Kidney (tissue), 14 donors: ENCODE data around the gene PGBD5. TPM values are rescaled to one million over a fixed set of nuclear protein-coding genes. Genes with fewer than 3 reads are reported as not detected.
A peak's percentile ranks its signal among the peaks of the same experiment; 100 is the strongest.
"Not testable (repeated sequence)": the region's sequence is repeated elsewhere in the genome, so short reads cannot be mapped to it uniquely, and the experiment has no call there.

ENCODE experiments used
- DNase-seq, 5 donors: peaks; one replicate each; pipeline ENCODE4 v3.0.0-alpha.2; 2013 to 2020
- FAIRE-seq: peaks from 2 replicates; lab custom pipeline; 2012; peaks lifted over from hg19 to GRCh38; lab: Jason Lieb, UNC
- H3K27ac ChIP-seq, 2 donors: one replicate each; pipeline ENCODE4 v1.7.0; 2013; ENCODE audit warnings: low read depth in 2 of 2, low read length in 2 of 2, inconsistent platforms in 1 of 2
- H3K27me3 ChIP-seq: one replicate; pipeline ENCODE4 v1.7.1; 2013; ENCODE audit warnings: low read length, inconsistent platforms; ENCODE audit not compliant: control insufficient read depth, insufficient read depth
- H3K36me3 ChIP-seq, 3 donors: one replicate each; pipeline versions ENCODE4 v1.7.0 to v1.7.1; 2013; ENCODE audit warnings: low read length in 3 of 3, control low read depth in 1 of 3, inconsistent platforms in 1 of 3; ENCODE audit not compliant: insufficient read depth in 3 of 3, control insufficient read depth in 2 of 3
- H3K4me1 ChIP-seq, 3 donors: one replicate each; pipeline versions ENCODE4 v1.7.0 to v1.7.1; 2013; ENCODE audit warnings: low read length in 3 of 3, inconsistent platforms in 1 of 3, low read depth in 1 of 3; ENCODE audit not compliant: control insufficient read depth in 2 of 3, insufficient read depth in 2 of 3
- H3K4me3 ChIP-seq, 3 donors: one replicate each; pipeline versions ENCODE4 v1.7.0 to v1.8.1; 2013; ENCODE audit warnings: low read length in 3 of 3, control low read depth in 1 of 3, inconsistent platforms in 1 of 3
- H3K9ac ChIP-seq, 3 donors: one replicate each; pipeline versions ENCODE4 v1.7.0 to v1.7.1; 2013; ENCODE audit warnings: low read length in 3 of 3, control low read depth in 1 of 3, inconsistent platforms in 1 of 3
- H3K9me3 ChIP-seq, 3 donors: one replicate each; pipeline versions ENCODE4 v1.7.0 to v1.7.1; 2013; ENCODE audit warnings: low read length in 3 of 3, control low read depth in 1 of 3, inconsistent platforms in 1 of 3; ENCODE audit not compliant: control insufficient read depth in 2 of 3, insufficient read depth in 1 of 3
- intact Hi-C: fragments of 100-400 bp; cut with DNase I; formaldehyde crosslinking; loops from one replicate; pipeline ENCODE4 v1.11.1; 2022
- polyA plus RNA-seq: library from polyadenylated mRNA; stranded (reverse); fragments of 350-450 nt; fragmentation: Illumina TruSeq; extraction: RNeasy Lipid Tissue Mini Kit (QIAGEN cat#74804); gene quantifications from one replicate; pipeline ENCODE4 v1.2.3, GENCODE V29; 2014; ENCODE audit warnings: low read depth, low replicate concordance; ENCODE audit not compliant: insufficient read depth
- total RNA-seq: library from RNA; stranded (reverse); fragmentation: NEBNext Ultra II Directional; extraction: Animal tissue kit (Norgen Biotek cat#: 25700); gene quantifications from one replicate; pipeline ENCODE4 v1.2.1, GENCODE V29; 2021
- TF ChIP-seq, protein P1 (sequence below): IDR thresholded peaks from 3 replicates; pipeline ENCODE4 v1.5.1; 2012; ENCODE audit warnings: mild to moderate bottlenecking, moderate library complexity, borderline replicate concordance; ENCODE audit not compliant: insufficient read depth; ENCODE audit errors: extremely low read depth
- donor health status: control.
- donor health status: control.
- donor health status: control.
- donor health status: control.
- donor health status: control.
- donor health status: DM: yes; HTN: yes; CAD: no.
- donor health status: Normal renal cell carcinoma (clear cell type).

The PGBD5 gene
- total and polyA plus RNA-seq, 2 donors from 2014 or later: 2.0 to 3.7 TPM

GRCh38 chr1:230422221-230422981, 3.7 kb downstream of the PGBD5 start:
- TF ChIP-seq, protein P1, sequence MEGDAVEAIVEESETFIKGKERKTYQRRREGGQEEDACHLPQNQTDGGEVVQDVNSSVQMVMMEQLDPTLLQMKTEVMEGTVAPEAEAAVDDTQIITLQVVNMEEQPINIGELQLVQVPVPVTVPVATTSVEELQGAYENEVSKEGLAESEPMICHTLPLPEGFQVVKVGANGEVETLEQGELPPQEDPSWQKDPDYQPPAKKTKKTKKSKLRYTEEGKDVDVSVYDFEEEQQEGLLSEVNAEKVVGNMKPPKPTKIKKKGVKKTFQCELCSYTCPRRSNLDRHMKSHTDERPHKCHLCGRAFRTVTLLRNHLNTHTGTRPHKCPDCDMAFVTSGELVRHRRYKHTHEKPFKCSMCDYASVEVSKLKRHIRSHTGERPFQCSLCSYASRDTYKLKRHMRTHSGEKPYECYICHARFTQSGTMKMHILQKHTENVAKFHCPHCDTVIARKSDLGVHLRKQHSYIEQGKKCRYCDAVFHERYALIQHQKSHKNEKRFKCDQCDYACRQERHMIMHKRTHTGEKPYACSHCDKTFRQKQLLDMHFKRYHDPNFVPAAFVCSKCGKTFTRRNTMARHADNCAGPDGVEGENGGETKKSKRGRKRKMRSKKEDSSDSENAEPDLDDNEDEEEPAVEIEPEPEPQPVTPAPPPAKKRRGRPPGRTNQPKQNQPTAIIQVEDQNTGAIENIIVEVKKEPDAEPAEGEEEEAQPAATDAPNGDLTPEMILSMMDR: no peak
- intact Hi-C loops: no loop called here

GRCh38 chr1:230421481-230421880, 4.7 kb downstream of the PGBD5 start:
- intact Hi-C loops: no loop called here
- no peak overlapping the region for H3K4me3 ChIP-seq

More at GRCh38 chr1:230422221-230422981, 3.7 kb downstream of the PGBD5 start:
- Histone ChIP-seq H3K4me3 (no peak overlapping the region), H3K27ac (no peak overlapping the region), H3K4me1 (peaks cover 0 to 9% (median 0%) of the 10 kb centered on the region in 3 donors), H3K27me3 (peaks cover 25% of the 10 kb centered on the region), H3K9me3 (no peaks in the 10 kb centered on the region), H3K9ac (no peak overlapping the region), H3K36me3 (no peaks in the 10 kb centered on the region)
- FAIRE-seq (no peak), DNase-seq (peak in 1 of 5 donors; percentile 5)

DNA sequence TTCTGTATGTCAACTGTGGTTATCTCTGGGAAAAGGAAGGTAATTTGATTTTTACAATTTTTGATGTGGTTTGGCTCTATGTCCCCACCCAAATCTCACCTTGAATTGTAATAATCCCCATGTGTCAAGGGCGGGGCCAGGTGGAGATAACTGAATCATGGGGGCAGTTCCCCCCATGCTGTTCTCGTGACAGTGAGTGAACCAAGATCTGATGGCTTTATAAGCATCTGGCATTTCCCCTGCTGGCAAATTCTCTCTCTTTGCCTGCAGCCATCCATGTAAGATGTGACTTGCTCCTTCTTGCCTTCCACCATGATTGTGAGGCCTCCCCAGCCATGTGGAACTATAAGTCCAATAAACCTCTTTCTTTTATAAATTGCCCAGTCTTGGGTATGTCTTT, 5.8 kb downstream of the PGBD5 start:
- FAIRE-seq, H3K4me1 ChIP-seq, H3K9me3 ChIP-seq, H3K9ac ChIP-seq, H3K36me3 ChIP-seq, intact Hi-C loops, H3K4me3 ChIP-seq, H3K27ac ChIP-seq, DNase-seq: not testable (repeated sequence)
- peaks cover 25% of the 10 kb centered on the region for H3K27me3 ChIP-seq

More at GRCh38 chr1:230421481-230421880, 4.7 kb downstream of the PGBD5 start:
- DNase-seq (no peak), FAIRE-seq (no peak)
- H3K9ac ChIP-seq: no peak overlapping the region
- TF ChIP-seq, protein P1: no peak
- no peaks in the 10 kb centered on the region for H3K9me3 ChIP-seq
- H3K27ac ChIP-seq: no peak overlapping the region
- no peaks in the 10 kb centered on the region for H3K36me3 ChIP-seq
- H3K4me1 ChIP-seq: peaks cover 0 to 9% (median 0%) of the 10 kb centered on the region in 3 donors
- peaks cover 25% of the 10 kb centered on the region for H3K27me3 ChIP-seq

GRCh38 chr1:230416430-230416829, 9.7 kb downstream of the PGBD5 start:
- no peak for DNase-seq
- Histone ChIP-seq H3K27me3 (no peaks in the 10 kb centered on the region), H3K9ac (no peak overlapping the region), H3K36me3 (no peaks in the 10 kb centered on the region), H3K27ac (no peak overlapping the region), H3K4me3 (no peak overlapping the region), H3K4me1 (no peaks in the 10 kb centered on the region), H3K9me3 (no peaks in the 10 kb centered on the region)
- TF ChIP-seq, protein P1: no peak
- intact Hi-C loops: no loop called here
- FAIRE-seq: no peak
